ENCODE data around the gene SLAMF6.
"Not testable (repeated sequence)": the region's sequence is repeated elsewhere in the genome, so short reads cannot be mapped to it uniquely, and the experiment has no call there.

The SLAMF6 gene

DNA sequence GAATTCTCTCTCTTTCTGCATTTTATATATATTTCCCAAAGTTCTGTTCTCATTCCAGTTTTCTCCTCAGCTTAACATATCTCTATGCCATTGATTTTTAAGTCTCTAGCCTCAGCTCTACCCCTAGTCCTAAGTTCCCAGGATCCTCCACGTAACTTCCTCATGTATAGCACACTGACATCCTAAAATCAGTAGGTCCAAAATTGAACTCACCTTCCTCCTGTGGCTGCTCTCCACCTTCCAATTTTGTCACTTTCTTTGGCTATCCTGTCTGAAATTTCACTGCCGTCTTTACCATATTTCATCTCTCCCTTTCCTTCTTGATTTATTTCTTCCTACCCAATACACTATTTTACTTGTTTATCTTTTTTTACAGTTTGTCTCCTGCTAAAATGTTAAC, 1.5 kb downstream of the SLAMF6 start:
- POLR2A ChIA-PET, result no interaction called here
- no peak for DNase-seq (ENCODE audit: low read depth, low spot score)
- no peak for TF ChIP-seq CTCF (IDR thresholded peaks at IDR 0.05; ENCODE audit: insufficient read depth, low read length, missing control alignments)
- H3K4me3 ChIP-seq (ENCODE audit: low read depth, low read length), result no peak overlapping the region
- CTCF ChIA-PET, result no interaction called here

DNA sequence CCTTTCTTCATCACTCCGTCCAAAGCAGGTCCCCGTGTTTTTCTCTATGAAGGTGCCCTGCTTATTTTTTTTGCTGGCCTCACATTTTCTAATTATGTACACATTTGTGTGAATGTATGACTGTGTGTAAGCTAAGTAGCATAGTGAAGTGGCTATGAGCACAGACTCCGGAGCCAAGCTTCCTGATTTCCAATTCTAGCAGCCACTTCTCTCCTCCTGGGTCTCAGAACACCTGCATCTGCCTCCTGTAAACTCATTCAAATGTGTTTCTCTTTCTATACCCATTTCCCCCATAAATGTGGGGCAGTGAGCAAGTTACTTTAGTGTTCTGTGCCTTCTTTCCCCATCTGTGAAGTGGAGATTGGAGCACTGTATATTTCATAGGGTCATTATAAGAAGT, 2.1 kb downstream of the SLAMF6 start:
- TF ChIP-seq CTCF (IDR thresholded peaks at IDR 0.05; ENCODE audit: insufficient read depth, low read length, missing control alignments), result no peak
- CTCF ChIA-PET, result no interaction called here
- H3K4me3 ChIP-seq (ENCODE audit: low read depth, low read length), result no peak overlapping the region

GRCh38 chr1:160520582-160520981, 2.5 kb downstream of the SLAMF6 start:
- DNase-seq (ENCODE audit: low read depth, low spot score), result no peak
- TF ChIP-seq CTCF (IDR thresholded peaks at IDR 0.05; ENCODE audit: insufficient read depth, low read length, missing control alignments), result no peak
- H3K4me3 ChIP-seq (ENCODE audit: low read depth, low read length), result no peak overlapping the region
- POLR2A ChIA-PET, result no interaction called here
- CTCF ChIA-PET, result no interaction called here

More for the DNA sequence above, 2.1 kb downstream of the SLAMF6 start:
- no peak for DNase-seq (ENCODE audit: low read depth, low spot score)
- POLR2A ChIA-PET, result no interaction called here

DNA sequence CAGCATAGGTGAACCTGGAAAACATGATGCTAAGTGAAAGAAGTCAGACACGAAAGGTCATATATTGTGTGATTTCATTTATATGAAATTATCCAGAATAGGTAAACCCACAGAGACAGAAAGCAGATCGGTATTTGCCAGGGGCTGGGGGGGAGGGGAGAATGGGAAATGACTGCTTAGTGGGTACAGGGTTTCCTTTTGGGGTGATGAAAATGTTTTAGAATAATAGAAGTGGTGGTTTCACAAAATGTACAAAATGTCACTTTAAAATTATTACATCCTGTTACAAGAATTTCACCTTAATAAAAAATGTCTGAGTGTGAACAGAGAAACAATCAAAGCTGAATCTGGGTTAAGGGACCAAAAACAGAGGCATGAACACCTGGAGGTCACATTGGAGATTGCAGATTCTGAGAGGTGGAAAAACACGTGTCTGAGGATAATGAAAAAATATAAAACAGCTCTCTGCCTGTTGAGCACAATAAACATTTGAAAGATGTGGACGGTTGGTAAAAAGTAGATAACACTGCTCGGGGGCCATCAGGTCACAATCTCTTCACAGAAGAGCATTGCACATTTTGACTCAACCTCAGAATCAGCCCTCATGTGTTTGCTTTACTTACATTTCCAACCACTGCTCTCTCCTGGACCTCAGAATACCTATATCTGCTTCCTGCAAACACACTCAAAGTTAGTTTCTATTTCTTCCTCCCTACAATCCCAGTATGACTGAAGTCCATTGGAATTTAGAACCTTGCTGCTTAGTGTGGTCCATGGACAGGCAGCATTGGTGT, 3.2 kb downstream of the SLAMF6 start:
- TF ChIP-seq CTCF (IDR thresholded peaks at IDR 0.05; ENCODE audit: insufficient read depth, low read length, missing control alignments), result no peak
- no peak overlapping the region for H3K4me3 ChIP-seq (ENCODE audit: low read depth, low read length)
- DNase-seq (ENCODE audit: low read depth, low spot score), result no peak
- ChIA-PET CTCF (no interaction called here), POLR2A (no interaction called here)

- CTCF ChIA-PET; H3K4me3 ChIP-seq (ENCODE audit: low read depth, low read length); POLR2A ChIA-PET; DNase-seq (ENCODE audit: low read depth, low spot score): not testable (repeated sequence)
Observed at GRCh38 chr1:160517519-160517918, 5.5 kb downstream of the SLAMF6 start.

- CTCF ChIA-PET; POLR2A ChIA-PET; H3K4me3 ChIP-seq (ENCODE audit: low read depth, low read length); DNase-seq (ENCODE audit: low read depth, low spot score): not testable (repeated sequence)
Observed at GRCh38 chr1:160515908-160516307, 7.1 kb downstream of the SLAMF6 start.

DNA sequence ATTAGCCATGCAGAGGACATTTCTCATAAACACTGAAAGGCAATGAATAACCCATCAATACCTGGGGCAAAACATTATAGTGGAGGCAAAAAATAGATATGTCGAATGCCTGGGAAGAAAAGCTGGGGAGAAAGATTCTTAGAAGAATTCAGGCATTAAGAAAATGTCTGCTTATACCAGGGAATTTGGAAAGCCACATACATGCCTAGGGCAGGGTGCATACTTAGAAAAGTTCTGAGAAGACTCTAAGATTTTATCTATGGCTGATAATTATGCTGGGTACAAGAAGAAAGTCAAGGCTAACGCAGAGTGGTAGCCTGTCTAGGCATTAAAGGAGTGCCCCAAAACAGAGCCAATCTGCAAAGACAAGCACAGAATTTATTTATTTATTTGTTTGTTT, 18.4 kb downstream of the SLAMF6 start:
- CTCF ChIA-PET, result no interaction called here
- DNase-seq (ENCODE audit: low read depth, low spot score), result no peak
- POLR2A ChIA-PET, result no interaction called here
- no peak for TF ChIP-seq CTCF (IDR thresholded peaks at IDR 0.05; ENCODE audit: insufficient read depth, low read length, missing control alignments)
- no peak overlapping the region for H3K4me3 ChIP-seq (ENCODE audit: low read depth, low read length)
